IPS-15b (cell line): ENCODE measurements around the gene WDR11.
"Not testable (repeated sequence)": the region's sequence is repeated elsewhere in the genome, so short reads cannot be mapped to it uniquely, and the experiment has no call there.

ENCODE experiments used
- H3K27me3 ChIP-seq: one replicate; pipeline ENCODE4 v1.6.1; 2013; ENCODE audit warnings: low read length; ENCODE audit not compliant: control insufficient read depth, insufficient read depth
- H3K36me3 ChIP-seq: one replicate; pipeline ENCODE4 v1.6.1; 2013; ENCODE audit warnings: low read length; ENCODE audit not compliant: control insufficient read depth, insufficient read depth
- H3K4me1 ChIP-seq: one replicate; pipeline ENCODE4 v1.6.1; 2013; ENCODE audit warnings: mild to moderate bottlenecking, low read length; ENCODE audit not compliant: control insufficient read depth, insufficient read depth
- H3K4me3 ChIP-seq: one replicate; pipeline ENCODE4 v1.5.1; 2013; ENCODE audit warnings: low read depth, low read length
- H3K9ac ChIP-seq: one replicate; pipeline ENCODE4 v1.6.1; 2013; ENCODE audit warnings: low read depth, mild to moderate bottlenecking, low read length
- H3K9me3 ChIP-seq: one replicate; pipeline ENCODE4 v1.6.1; 2013; ENCODE audit warnings: mild to moderate bottlenecking, low read length; ENCODE audit not compliant: control insufficient read depth, insufficient read depth

WDR11 gene

GRCh38 chr10:120873741-120874140 lies 22.6 kb downstream of the WDR11 start:
- H3K27me3 ChIP-seq: no peaks in the 10 kb centered on the region
- peaks cover 3% of the 10 kb centered on the region for H3K36me3 ChIP-seq
- H3K9me3 ChIP-seq: no peaks in the 10 kb centered on the region
- no peak overlapping the region for H3K4me3 ChIP-seq
- H3K4me1 ChIP-seq: no peaks in the 10 kb centered on the region
- no peak overlapping the region for H3K9ac ChIP-seq

GRCh38 chr10:120883071-120883470 lies 31.9 kb downstream of the WDR11 start:
- Histone ChIP-seq H3K4me1 (no peaks in the 10 kb centered on the region), H3K4me3 (no peak overlapping the region), H3K9me3 (no peaks in the 10 kb centered on the region), H3K36me3 (peaks cover 4% of the 10 kb centered on the region), H3K27me3 (no peaks in the 10 kb centered on the region), H3K9ac (no peak overlapping the region)

GRCh38 chr10:120887482-120887881 lies 36.3 kb downstream of the WDR11 start:
- Histone ChIP-seq H3K27me3 (no peaks in the 10 kb centered on the region), H3K36me3 (peaks cover 6% of the 10 kb centered on the region), H3K4me1 (no peaks in the 10 kb centered on the region), H3K9me3 (no peaks in the 10 kb centered on the region), H3K4me3 (no peak overlapping the region), H3K9ac (no peak overlapping the region)

- H3K9me3 ChIP-seq: no peaks in the 10 kb centered on the region
- H3K4me3 ChIP-seq: no peak overlapping the region
- H3K36me3 ChIP-seq: peaks cover 2% of the 10 kb centered on the region
- no peaks in the 10 kb centered on the region for H3K27me3 ChIP-seq
- no peak overlapping the region for H3K9ac ChIP-seq
- no peaks in the 10 kb centered on the region for H3K4me1 ChIP-seq
Measured at GRCh38 chr10:120891365-120891764, 40.2 kb downstream of the WDR11 start.

- no peaks in the 10 kb centered on the region for H3K27me3 ChIP-seq
- H3K36me3 ChIP-seq: peaks cover 1% of the 10 kb centered on the region
- H3K4me1 ChIP-seq: no peaks in the 10 kb centered on the region
- H3K9me3 ChIP-seq: no peaks in the 10 kb centered on the region
- H3K9ac ChIP-seq: no peak overlapping the region
- no peak overlapping the region for H3K4me3 ChIP-seq
Measured at GRCh38 chr10:120894556-120894955, 43.4 kb downstream of the WDR11 start.

- no peaks in the 10 kb centered on the region for H3K4me1 ChIP-seq
- no peak overlapping the region for H3K4me3 ChIP-seq
- no peaks in the 10 kb centered on the region for H3K36me3 ChIP-seq
- no peak overlapping the region for H3K9ac ChIP-seq
- H3K9me3 ChIP-seq: no peaks in the 10 kb centered on the region
- no peaks in the 10 kb centered on the region for H3K27me3 ChIP-seq
Measured at GRCh38 chr10:120897343-120897742, 46.2 kb downstream of the WDR11 start.

GRCh38 chr10:120905268-120905667 lies 54.1 kb downstream of the WDR11 start:
- Histone ChIP-seq H3K9me3 (peaks cover under 1% of the 10 kb centered on the region), H3K9ac (no peak overlapping the region), H3K4me3 (no peak overlapping the region), H3K27me3 (no peaks in the 10 kb centered on the region), H3K36me3 (peaks cover 31% of the 10 kb centered on the region), H3K4me1 (no peaks in the 10 kb centered on the region)

GRCh38 chr10:120917521-120918250 lies 66.5 kb downstream of the WDR11 start:
- no peaks in the 10 kb centered on the region for H3K36me3 ChIP-seq
- H3K27me3 ChIP-seq: no peaks in the 10 kb centered on the region
- no peaks in the 10 kb centered on the region for H3K9me3 ChIP-seq
- H3K4me1 ChIP-seq: no peaks in the 10 kb centered on the region
- H3K4me3 ChIP-seq: no peak overlapping the region
- no peak overlapping the region for H3K9ac ChIP-seq

GRCh38 chr10:120923886-120924285 lies 72.7 kb downstream of the WDR11 start:
- H3K9me3 ChIP-seq, H3K27me3 ChIP-seq, H3K4me1 ChIP-seq, H3K36me3 ChIP-seq, H3K4me3 ChIP-seq, H3K9ac ChIP-seq: not testable (repeated sequence)

GRCh38 chr10:120926611-120927010 lies 75.4 kb downstream of the WDR11 start:
- H3K36me3 ChIP-seq: no peaks in the 10 kb centered on the region
- H3K27me3 ChIP-seq: no peaks in the 10 kb centered on the region
- H3K4me3 ChIP-seq: no peak overlapping the region
- H3K4me1 ChIP-seq: no peaks in the 10 kb centered on the region
- H3K9ac ChIP-seq: no peak overlapping the region
- H3K9me3 ChIP-seq: no peaks in the 10 kb centered on the region

- H3K9ac ChIP-seq: no peak overlapping the region
- H3K36me3 ChIP-seq: no peaks in the 10 kb centered on the region
- H3K27me3 ChIP-seq: no peaks in the 10 kb centered on the region
- H3K9me3 ChIP-seq: no peaks in the 10 kb centered on the region
- H3K4me3 ChIP-seq: no peak overlapping the region
- no peaks in the 10 kb centered on the region for H3K4me1 ChIP-seq
Measured at GRCh38 chr10:120927352-120927751, 76.2 kb downstream of the WDR11 start.

GRCh38 chr10:120929166-120929565 lies 78.0 kb downstream of the WDR11 start:
- Histone ChIP-seq H3K27me3 (no peaks in the 10 kb centered on the region), H3K4me1 (no peaks in the 10 kb centered on the region), H3K9me3 (no peaks in the 10 kb centered on the region), H3K4me3 (no peak overlapping the region), H3K36me3 (no peaks in the 10 kb centered on the region), H3K9ac (no peak overlapping the region)
